ENCODE data around the gene PRXL2B. TPM values are rescaled to one million over a fixed set of nuclear protein-coding genes. Genes with fewer than 3 reads are reported as not detected.
A peak's percentile ranks its signal among the peaks of the same experiment; 100 is the strongest.

PRXL2B gene
- total RNA-seq, 2 experiments from 2014 or later, result 5.2 to 10.4 TPM

DNA sequence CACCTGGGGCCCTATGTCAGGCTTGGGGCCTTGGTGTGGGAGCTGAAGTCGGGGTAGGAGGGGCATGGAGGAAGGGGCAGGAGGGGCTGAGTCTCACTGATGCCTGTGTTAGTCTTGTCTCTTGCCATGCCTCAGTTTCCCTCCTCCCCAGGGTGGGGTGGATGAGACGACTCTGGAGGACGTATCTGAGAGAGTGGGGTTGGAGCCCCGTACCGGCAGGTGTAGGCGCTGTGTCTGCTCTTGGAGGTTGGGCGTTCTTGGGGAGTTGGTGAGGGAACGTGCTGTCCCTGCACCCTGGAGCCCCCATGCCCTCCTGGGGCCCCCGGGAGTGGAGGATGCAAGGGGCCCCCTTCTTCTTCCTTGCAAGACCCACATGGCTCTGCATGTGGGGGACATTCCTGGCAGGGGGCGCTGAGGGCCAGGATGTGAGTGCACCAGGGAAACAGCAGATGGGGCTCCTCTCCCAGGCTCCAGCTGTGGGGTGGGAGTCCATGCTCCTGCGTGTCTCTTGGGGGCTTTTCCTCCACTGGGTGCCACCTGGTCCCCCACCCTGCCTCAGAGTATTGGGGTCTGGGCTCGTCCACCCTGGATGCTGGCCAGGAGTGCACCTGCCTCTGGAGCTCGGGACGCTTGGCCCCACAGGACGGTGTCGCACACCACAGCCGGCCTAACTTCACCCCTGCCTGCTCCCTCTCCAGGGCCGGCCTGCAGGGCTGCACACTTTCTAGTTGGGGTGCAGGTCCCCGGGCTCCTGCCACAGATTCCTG is 31.8 kb upstream of the PRXL2B start:
- Histone ChIP-seq H3K36me3 (ENCODE audit: insufficient read depth, low read length) (no peaks in the 10 kb centered on the region), H3K9me3 (ENCODE audit: low read length) (no peaks in the 10 kb centered on the region), H3K9me2 (ENCODE audit: insufficient read depth, low read length) (no peaks in the 10 kb centered on the region), H3K79me2 (ENCODE audit: insufficient read depth, low read depth, low read length) (no peaks in the 10 kb centered on the region), H3K4me2 (ENCODE audit: low read length) (peak overlapping the region; percentile 73; the same call in 1 of the 2 replicates), H3K4me1 (ENCODE audit: insufficient read depth, low read length, poor library complexity, severe bottlenecking) (peaks cover 29% of the 10 kb centered on the region), H4K20me1 (ENCODE audit: insufficient read depth, low read length) (no peaks in the 10 kb centered on the region), H2AFZ (ENCODE audit: low read length) (no peak overlapping the region), H3K4me3 (ENCODE audit: low read depth, low read length, poor library complexity, severe bottlenecking) (no peak overlapping the region), H3K27ac (ENCODE audit: low read depth, low read length, poor library complexity, severe bottlenecking) (no peak overlapping the region)
- BruUV-seq (replicated peaks), result no TSS peak
- POLR2A ChIA-PET, result interaction anchor here (1.6 kb wide), 1 partner anchor 28 kb away, joined by 4 read pairs; no protein-coding TSS in a partner anchor
- DNase-seq (ENCODE audit: low spot score), result peak; percentile 70
- no peak for TF ChIP-seq EZH2phosphoT487 (IDR thresholded peaks at IDR 0.05; ENCODE audit: borderline replicate concordance, low read depth, low read length)
- TF ChIP-seq, protein P1, sequence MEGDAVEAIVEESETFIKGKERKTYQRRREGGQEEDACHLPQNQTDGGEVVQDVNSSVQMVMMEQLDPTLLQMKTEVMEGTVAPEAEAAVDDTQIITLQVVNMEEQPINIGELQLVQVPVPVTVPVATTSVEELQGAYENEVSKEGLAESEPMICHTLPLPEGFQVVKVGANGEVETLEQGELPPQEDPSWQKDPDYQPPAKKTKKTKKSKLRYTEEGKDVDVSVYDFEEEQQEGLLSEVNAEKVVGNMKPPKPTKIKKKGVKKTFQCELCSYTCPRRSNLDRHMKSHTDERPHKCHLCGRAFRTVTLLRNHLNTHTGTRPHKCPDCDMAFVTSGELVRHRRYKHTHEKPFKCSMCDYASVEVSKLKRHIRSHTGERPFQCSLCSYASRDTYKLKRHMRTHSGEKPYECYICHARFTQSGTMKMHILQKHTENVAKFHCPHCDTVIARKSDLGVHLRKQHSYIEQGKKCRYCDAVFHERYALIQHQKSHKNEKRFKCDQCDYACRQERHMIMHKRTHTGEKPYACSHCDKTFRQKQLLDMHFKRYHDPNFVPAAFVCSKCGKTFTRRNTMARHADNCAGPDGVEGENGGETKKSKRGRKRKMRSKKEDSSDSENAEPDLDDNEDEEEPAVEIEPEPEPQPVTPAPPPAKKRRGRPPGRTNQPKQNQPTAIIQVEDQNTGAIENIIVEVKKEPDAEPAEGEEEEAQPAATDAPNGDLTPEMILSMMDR (conservative IDR thresholded peaks at IDR 0.05; ENCODE audit: low read length), result peak; percentile 80
- CTCF ChIA-PET (ENCODE audit: unreplicated experiment), result no interaction called here
- intact Hi-C loops (cut with micrococcal nuclease; ENCODE audit: unreplicated experiment), result no loop called here

DNA sequence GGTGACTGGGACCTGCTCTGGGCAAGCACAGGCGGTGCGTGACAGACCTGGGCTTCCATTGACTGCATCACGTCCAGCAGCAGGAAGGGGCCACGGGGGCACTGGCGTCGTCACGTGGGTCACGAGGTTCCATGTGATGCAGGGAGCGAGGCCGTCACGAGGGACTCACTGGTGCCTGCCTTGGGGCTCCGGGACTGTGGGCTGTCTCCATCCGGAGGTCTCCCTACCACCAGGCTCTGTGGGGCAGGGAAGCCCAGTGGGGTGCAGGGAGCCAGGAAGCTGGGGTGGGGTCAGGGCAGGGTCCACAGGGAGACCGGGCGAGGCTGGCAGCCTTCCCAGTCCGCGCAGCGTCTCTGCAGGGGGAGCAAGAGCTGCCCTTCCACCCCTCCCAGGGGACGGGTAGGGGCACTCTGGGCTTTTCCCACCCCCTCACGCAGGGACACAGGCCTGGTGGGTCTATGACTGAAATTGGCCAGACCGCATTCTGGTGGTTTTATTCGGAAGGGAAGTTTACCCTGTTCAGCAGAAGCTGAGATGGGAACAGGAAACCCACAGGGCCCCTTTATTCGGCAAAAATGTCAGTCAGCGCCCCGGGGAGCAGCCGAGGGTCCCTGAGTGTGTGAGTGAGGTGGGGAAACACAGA is 30.8 kb upstream of the PRXL2B start:
- no TSS peak for BruUV-seq (replicated peaks)
- Histone ChIP-seq H3K4me1 (ENCODE audit: insufficient read depth, low read length, poor library complexity, severe bottlenecking) (peaks cover 20% of the 10 kb centered on the region), H2AFZ (ENCODE audit: low read length) (peak overlapping the region; percentile 77; the same call in 1 of the 2 replicates), H3K9me3 (ENCODE audit: low read length) (no peaks in the 10 kb centered on the region), H3K4me2 (ENCODE audit: low read length) (peak overlapping the region; percentile 73), H3K4me3 (ENCODE audit: low read depth, low read length, poor library complexity, severe bottlenecking) (peak overlapping the region; percentile 65), H3K27ac (ENCODE audit: low read depth, low read length, poor library complexity, severe bottlenecking) (peak overlapping the region; percentile 41), H4K20me1 (ENCODE audit: insufficient read depth, low read length) (no peaks in the 10 kb centered on the region), H3K36me3 (ENCODE audit: insufficient read depth, low read length) (no peaks in the 10 kb centered on the region), H3K79me2 (ENCODE audit: insufficient read depth, low read depth, low read length) (no peaks in the 10 kb centered on the region), H3K9me2 (ENCODE audit: insufficient read depth, low read length) (no peaks in the 10 kb centered on the region)
- TF ChIP-seq, protein P1 (conservative IDR thresholded peaks at IDR 0.05; ENCODE audit: low read length), result no peak
- TF ChIP-seq EZH2phosphoT487 (IDR thresholded peaks at IDR 0.05; ENCODE audit: borderline replicate concordance, low read depth, low read length), result no peak
- DNase-seq (ENCODE audit: low spot score), result peak; percentile 45
- intact Hi-C loops (cut with micrococcal nuclease; ENCODE audit: unreplicated experiment), result loop anchor here (1.0 kb wide), 1 partner anchor 30 kb away; no protein-coding TSS in a partner anchor
- POLR2A ChIA-PET, result interaction anchor here (1.3 to 1.6 kb wide), 2 partner anchors 28 to 29 kb away, joined by 4 read pairs; no protein-coding TSS in a partner anchor
- CTCF ChIA-PET (ENCODE audit: unreplicated experiment), result no interaction called here

Data from OCI-LY7 (cell line).